ENCODE results near the gene FUT7. TPM values are rescaled to one million over a fixed set of nuclear protein-coding genes. Genes with fewer than 3 reads are reported as not detected.

FUT7 gene
- total and polyA plus RNA-seq, 2 of the 13 experiments (the other 11 are each of a cell fraction or from before 2014, with no cell fraction given), result 0.05 TPM; not detected in 1

DNA sequence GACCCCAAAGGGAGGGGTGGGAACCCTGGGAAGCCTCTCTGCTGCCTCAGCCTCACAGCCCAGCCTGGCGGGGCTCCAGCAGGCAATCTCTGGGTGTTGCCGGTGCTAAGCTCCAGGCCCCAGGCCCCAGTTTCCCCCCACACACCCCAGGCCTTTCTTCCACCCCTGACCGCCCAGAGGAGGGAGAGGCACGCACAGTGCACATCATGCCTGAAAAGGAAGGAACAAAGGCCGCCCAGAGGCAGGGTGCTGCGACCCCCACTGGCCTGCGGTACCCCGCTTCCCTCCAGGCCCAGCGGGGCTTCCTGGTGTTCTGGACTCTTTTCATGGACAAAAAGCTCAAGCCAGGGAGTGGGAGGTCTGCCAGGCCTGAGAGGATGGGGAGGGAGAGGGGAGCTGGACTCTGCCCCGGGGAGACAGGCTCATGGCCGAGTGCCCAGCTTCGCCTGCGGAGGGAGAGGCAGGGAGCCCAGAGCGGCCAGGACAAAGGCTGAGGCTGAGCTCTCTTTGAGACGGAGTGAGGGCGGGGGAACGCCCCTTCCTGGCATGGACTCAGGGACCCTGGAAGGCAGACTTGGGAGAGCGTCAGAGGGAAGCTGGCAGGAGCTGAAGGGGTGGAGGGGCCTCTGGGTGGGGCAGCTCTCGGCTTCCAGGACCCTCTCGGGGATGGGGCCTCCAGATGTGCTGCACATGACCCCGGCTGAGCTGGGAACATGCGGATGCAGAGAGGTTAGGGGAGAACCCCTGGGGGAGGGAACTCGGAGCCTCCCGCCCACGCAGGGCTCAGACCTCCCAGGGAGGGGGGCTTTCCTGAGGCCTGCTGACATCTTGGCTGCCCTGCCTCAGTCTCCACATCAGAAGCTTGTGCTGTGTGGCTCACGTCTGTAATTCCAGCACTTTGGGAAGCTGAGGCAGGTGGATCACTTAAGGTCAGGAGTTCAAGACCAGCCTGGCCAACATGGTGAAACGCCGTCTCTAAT lies 23.8 kb upstream of the FUT7 start (continued):
- TF ChIP-seq ZNF343 (CRISPR knock-in tag; IDR thresholded peaks at IDR 0.05) (no peak), ZGPAT (CRISPR knock-in tag; IDR thresholded peaks at IDR 0.05) (0 out of 2 replicates have a peak, but pooled peaks have one; percentile 56), HNF4A (CRISPR knock-in tag; IDR thresholded peaks at IDR 0.05) (peak; percentile 96), NFE2L1 (CRISPR knock-in tag; IDR thresholded peaks at IDR 0.05; ENCODE audit: borderline replicate concordance) (no peak), KDM6A (CRISPR knock-in tag; IDR thresholded peaks at IDR 0.05; ENCODE audit: low read depth) (peak; percentile 69), ASH2L (IDR thresholded peaks at IDR 0.05; ENCODE audit: insufficient read length, low read depth, low read length) (no peak), EEA1 (CRISPR knock-in tag; IDR thresholded peaks at IDR 0.05; ENCODE audit: borderline replicate concordance) (no peak), HDAC1 (CRISPR knock-in tag; IDR thresholded peaks at IDR 0.05) (peak; percentile 78), TAF15 (IDR thresholded peaks at IDR 0.05; ENCODE audit: low read depth, low read length, poor library complexity, severe bottlenecking) (no peak), SNAI1 (CRISPR knock-in tag; IDR thresholded peaks at IDR 0.05; ENCODE audit: borderline replicate concordance) (peak; percentile 31; the same call in 1 of the 2 replicates), ZNF280B (CRISPR knock-in tag; IDR thresholded peaks at IDR 0.05; ENCODE audit: borderline replicate concordance) (peak; percentile 96; the same call in 1 of the 2 replicates), KDM3A (CRISPR knock-in tag; IDR thresholded peaks at IDR 0.05; ENCODE audit: low read depth) (no peak; the same call in 1 of the 2 replicates), TCF12 (IDR thresholded peaks at IDR 0.05) (no peak), TCF12 (CRISPR knock-in tag; IDR thresholded peaks at IDR 0.05) (0 out of 2 replicates have a peak, but pooled peaks have one; percentile 81)
- TF ChIP-seq, protein P1, sequence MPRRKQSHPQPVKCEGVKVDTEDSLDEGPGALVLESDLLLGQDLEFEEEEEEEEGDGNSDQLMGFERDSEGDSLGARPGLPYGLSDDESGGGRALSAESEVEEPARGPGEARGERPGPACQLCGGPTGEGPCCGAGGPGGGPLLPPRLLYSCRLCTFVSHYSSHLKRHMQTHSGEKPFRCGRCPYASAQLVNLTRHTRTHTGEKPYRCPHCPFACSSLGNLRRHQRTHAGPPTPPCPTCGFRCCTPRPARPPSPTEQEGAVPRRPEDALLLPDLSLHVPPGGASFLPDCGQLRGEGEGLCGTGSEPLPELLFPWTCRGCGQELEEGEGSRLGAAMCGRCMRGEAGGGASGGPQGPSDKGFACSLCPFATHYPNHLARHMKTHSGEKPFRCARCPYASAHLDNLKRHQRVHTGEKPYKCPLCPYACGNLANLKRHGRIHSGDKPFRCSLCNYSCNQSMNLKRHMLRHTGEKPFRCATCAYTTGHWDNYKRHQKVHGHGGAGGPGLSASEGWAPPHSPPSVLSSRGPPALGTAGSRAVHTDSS (CRISPR knock-in tag; conservative IDR thresholded peaks at IDR 0.05), result no peak
- TF ChIP-seq, protein P2, sequence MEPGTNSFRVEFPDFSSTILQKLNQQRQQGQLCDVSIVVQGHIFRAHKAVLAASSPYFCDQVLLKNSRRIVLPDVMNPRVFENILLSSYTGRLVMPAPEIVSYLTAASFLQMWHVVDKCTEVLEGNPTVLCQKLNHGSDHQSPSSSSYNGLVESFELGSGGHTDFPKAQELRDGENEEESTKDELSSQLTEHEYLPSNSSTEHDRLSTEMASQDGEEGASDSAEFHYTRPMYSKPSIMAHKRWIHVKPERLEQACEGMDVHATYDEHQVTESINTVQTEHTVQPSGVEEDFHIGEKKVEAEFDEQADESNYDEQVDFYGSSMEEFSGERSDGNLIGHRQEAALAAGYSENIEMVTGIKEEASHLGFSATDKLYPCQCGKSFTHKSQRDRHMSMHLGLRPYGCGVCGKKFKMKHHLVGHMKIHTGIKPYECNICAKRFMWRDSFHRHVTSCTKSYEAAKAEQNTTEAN (CRISPR knock-in tag; conservative IDR thresholded peaks at IDR 0.05), result no peak; the same call in 1 of the 2 replicates
- TF ChIP-seq, protein P3, sequence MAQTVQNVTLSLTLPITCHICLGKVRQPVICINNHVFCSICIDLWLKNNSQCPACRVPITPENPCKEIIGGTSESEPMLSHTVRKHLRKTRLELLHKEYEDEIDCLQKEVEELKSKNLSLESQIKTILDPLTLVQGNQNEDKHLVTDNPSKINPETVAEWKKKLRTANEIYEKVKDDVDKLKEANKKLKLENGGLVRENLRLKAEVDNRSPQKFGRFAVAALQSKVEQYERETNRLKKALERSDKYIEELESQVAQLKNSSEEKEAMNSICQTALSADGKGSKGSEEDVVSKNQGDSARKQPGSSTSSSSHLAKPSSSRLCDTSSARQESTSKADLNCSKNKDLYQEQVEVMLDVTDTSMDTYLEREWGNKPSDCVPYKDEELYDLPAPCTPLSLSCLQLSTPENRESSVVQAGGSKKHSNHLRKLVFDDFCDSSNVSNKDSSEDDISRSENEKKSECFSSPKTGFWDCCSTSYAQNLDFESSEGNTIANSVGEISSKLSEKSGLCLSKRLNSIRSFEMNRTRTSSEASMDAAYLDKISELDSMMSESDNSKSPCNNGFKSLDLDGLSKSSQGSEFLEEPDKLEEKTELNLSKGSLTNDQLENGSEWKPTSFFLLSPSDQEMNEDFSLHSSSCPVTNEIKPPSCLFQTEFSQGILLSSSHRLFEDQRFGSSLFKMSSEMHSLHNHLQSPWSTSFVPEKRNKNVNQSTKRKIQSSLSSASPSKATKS (CRISPR knock-in tag; IDR thresholded peaks at IDR 0.05), result peak; percentile 51; the same call in 1 of the 2 replicates
- TF ChIP-seq, protein P4, sequence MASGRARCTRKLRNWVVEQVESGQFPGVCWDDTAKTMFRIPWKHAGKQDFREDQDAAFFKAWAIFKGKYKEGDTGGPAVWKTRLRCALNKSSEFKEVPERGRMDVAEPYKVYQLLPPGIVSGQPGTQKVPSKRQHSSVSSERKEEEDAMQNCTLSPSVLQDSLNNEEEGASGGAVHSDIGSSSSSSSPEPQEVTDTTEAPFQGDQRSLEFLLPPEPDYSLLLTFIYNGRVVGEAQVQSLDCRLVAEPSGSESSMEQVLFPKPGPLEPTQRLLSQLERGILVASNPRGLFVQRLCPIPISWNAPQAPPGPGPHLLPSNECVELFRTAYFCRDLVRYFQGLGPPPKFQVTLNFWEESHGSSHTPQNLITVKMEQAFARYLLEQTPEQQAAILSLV (CRISPR knock-in tag; IDR thresholded peaks at IDR 0.05; ENCODE audit: borderline replicate concordance), result 0 out of 2 replicates have a peak, but pooled peaks have one; percentile 29
